AG04450 (cell line): Measurements from ENCODE around the gene GEMIN2. TPM values are rescaled to one million over a fixed set of nuclear protein-coding genes. Genes with fewer than 3 reads are reported as not detected.
"Not testable (repeated sequence)": the region's sequence is repeated elsewhere in the genome, so short reads cannot be mapped to it uniquely, and the experiment has no call there.

ENCODE experiments used
- CTCF ChIA-PET: fragments of 300-600, 350-600 bp; formaldehyde crosslinking; extraction: SDS; loops from one replicate; lab custom pipeline; 2022; ENCODE audit warnings: antibody characterized with exemption, inconsistent platforms; lab: Charles Lee
- POLR2A ChIA-PET: fragments of 350-600 bp; formaldehyde crosslinking; extraction: SDS; loops from one replicate; lab custom pipeline; 2021; ENCODE audit warnings: antibody characterized with exemption, inconsistent platforms; lab: Yijun Ruan, JAX
- DNase-seq: peaks from one replicate; pipeline ENCODE4 v3.0.0-alpha.2; 2011; ENCODE audit warnings: low read depth, low spot score
- H3K27ac ChIP-seq: one replicate; pipeline ENCODE4 v1.5.1; 2012; ENCODE audit warnings: low read depth, low read length, control low read depth
- H3K27me3 ChIP-seq: one replicate; pipeline ENCODE4 v1.6.0; 2012; ENCODE audit warnings: low read length; ENCODE audit not compliant: control insufficient read depth, insufficient read depth
- H3K4me3 ChIP-seq: 2 replicates; pipeline ENCODE4 v1.5.1; 2011; ENCODE audit warnings: mild to moderate bottlenecking, low read depth, low read length, control low read depth
- H3K9me3 ChIP-seq: 2 replicates; pipeline ENCODE4 v1.5.1; 2012; ENCODE audit warnings: low read length; ENCODE audit not compliant: control insufficient read depth, insufficient read depth
- polyA plus RNA-seq: library from polyadenylated mRNA; depleted of rRNA; stranded (reverse); fragments of >200 nt; gene quantifications from 2 replicates; pipeline ENCODE4 v1.2.3, GENCODE V29; 2011
- TF ChIP-seq, protein P1 (sequence below): IDR thresholded peaks from 2 replicates; pipeline ENCODE4 v1.5.1; 2011; ENCODE audit warnings: low read depth, low read length, control low read depth, inconsistent platforms

Gene GEMIN2
- polyA plus RNA-seq, 1 experiment: 15.4 TPM

GRCh38 chr14:39158222-39158858, 44.2 kb downstream of the GEMIN2 start:
- POLR2A ChIA-PET: interaction anchor here (2.0 kb wide), 1 partner anchor 12 kb away, joined by 7 read pairs; the partner anchor contains the start of gene TRAPPC6B
- CTCF ChIA-PET: no interaction called here
- TF ChIP-seq, protein P1, sequence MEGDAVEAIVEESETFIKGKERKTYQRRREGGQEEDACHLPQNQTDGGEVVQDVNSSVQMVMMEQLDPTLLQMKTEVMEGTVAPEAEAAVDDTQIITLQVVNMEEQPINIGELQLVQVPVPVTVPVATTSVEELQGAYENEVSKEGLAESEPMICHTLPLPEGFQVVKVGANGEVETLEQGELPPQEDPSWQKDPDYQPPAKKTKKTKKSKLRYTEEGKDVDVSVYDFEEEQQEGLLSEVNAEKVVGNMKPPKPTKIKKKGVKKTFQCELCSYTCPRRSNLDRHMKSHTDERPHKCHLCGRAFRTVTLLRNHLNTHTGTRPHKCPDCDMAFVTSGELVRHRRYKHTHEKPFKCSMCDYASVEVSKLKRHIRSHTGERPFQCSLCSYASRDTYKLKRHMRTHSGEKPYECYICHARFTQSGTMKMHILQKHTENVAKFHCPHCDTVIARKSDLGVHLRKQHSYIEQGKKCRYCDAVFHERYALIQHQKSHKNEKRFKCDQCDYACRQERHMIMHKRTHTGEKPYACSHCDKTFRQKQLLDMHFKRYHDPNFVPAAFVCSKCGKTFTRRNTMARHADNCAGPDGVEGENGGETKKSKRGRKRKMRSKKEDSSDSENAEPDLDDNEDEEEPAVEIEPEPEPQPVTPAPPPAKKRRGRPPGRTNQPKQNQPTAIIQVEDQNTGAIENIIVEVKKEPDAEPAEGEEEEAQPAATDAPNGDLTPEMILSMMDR: no peak
- Histone ChIP-seq H3K4me3 (no peak overlapping the region), H3K27ac (no peak overlapping the region), H3K27me3 (no peaks in the 10 kb centered on the region), H3K9me3 (no peaks in the 10 kb centered on the region)
- no peak for DNase-seq

DNA sequence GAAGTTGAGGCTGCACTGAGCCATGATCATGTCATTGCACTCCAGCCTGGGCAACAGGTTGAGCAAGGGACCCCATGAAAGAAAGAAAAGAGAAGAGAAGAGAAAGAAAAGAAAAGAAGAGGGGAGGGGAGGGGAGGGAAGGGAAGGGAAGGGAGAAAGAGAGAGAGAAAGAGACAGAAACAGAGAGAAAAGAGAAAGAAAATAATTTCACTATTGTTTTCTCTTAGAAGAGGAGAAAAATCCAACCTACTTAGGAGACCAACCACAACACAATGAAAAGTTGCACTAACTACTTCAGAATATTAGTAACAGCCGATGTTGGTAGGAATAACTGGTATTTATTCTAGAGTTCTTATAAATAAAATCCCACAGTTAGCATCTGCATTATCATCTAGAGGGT, 46.4 kb downstream of the GEMIN2 start:
- no peak overlapping the region for H3K4me3 ChIP-seq
- TF ChIP-seq, protein P1: no peak
- H3K9me3 ChIP-seq: no peaks in the 10 kb centered on the region
- ChIA-PET CTCF (interaction anchor here (1.1 kb wide), 1 partner anchor 46 kb away, joined by 3 read pairs; the partner anchor contains the start of gene GEMIN2), POLR2A (interaction anchor here (1.1 kb wide), 1 partner anchor 10 kb away, joined by 6 read pairs; the partner anchor contains the start of gene TRAPPC6B)
- H3K27ac ChIP-seq: no peak overlapping the region
- no peaks in the 10 kb centered on the region for H3K27me3 ChIP-seq
- no peak for DNase-seq

DNA sequence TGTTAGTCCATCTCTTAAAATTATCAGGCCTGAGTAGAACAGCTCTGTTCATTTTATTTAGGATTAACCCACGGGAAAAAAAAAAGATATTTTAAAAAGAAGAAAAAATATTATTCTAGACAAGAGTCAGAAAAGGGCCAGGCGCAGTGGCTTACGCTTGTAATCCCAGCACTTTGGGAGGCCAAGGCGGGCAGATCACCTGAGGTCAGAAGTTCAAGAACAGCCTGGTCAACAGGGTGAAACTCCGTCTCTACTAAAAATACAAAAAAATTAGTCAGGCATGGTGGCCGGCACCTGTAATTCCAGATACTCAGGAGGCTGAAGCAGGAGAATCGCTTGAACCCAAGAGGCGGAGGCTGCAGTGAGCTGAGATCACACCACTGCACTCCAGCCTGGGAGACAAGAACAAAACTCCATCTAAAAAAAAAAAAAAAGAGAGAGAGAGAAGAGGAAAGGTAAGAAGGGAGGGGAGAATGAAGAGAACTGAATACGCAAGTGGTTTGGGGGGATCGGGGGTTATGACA, 53.7 kb downstream of the GEMIN2 start:
- CTCF ChIA-PET, H3K27me3 ChIP-seq, DNase-seq, H3K9me3 ChIP-seq, H3K27ac ChIP-seq, POLR2A ChIA-PET, H3K4me3 ChIP-seq: not testable (repeated sequence)

- H3K9me3 ChIP-seq: no peaks in the 10 kb centered on the region; the same call in 1 of the 2 replicates
- no peaks in the 10 kb centered on the region for H3K27me3 ChIP-seq
- TF ChIP-seq, protein P1: no peak
- H3K27ac ChIP-seq: no peak overlapping the region
- ChIA-PET POLR2A (no interaction called here), CTCF (no interaction called here)
- peak overlapping the region; percentile 95 for H3K4me3 ChIP-seq
- DNase-seq: no peak
These were observed 54.5 kb downstream of the GEMIN2 start for GRCh38 chr14:39168591-39168990.

- Histone ChIP-seq H3K27me3 (no peaks in the 10 kb centered on the region), H3K27ac (peak overlapping the region; percentile 98), H3K9me3 (no peaks in the 10 kb centered on the region; the same call in 1 of the 2 replicates), H3K4me3 (peak overlapping the region; percentile 95)
- TF ChIP-seq, protein P1: no peak
- ChIA-PET CTCF (interaction anchor here (0.7 to 1.0 kb wide), 3 partner anchors 62 to 256 kb away, joined by 3 read pairs; no protein-coding TSS in a partner anchor), POLR2A (interaction anchor here (0.5 to 1.7 kb wide), 14 partner anchors 11 to 199 kb away, joined by 3 to 28 read pairs (median 4); partner anchors contain the start of genes GEMIN2 and SEC23A)
- DNase-seq: no peak
These were observed 55.4 kb downstream of the GEMIN2 start for GRCh38 chr14:39169541-39169900.
